GM19238 (cell line): ENCODE data around the gene NRAS.
A peak's percentile ranks its signal among the peaks of the same experiment; 100 is the strongest.
"Not testable (repeated sequence)": the region's sequence is repeated elsewhere in the genome, so short reads cannot be mapped to it uniquely, and the experiment has no call there.

Experiments
- DNase-seq: peaks from one replicate; pipeline ENCODE4 v3.0.0; 2011; ENCODE audit warnings: low spot score; ENCODE audit not compliant: insufficient read length

The NRAS gene

DNA sequence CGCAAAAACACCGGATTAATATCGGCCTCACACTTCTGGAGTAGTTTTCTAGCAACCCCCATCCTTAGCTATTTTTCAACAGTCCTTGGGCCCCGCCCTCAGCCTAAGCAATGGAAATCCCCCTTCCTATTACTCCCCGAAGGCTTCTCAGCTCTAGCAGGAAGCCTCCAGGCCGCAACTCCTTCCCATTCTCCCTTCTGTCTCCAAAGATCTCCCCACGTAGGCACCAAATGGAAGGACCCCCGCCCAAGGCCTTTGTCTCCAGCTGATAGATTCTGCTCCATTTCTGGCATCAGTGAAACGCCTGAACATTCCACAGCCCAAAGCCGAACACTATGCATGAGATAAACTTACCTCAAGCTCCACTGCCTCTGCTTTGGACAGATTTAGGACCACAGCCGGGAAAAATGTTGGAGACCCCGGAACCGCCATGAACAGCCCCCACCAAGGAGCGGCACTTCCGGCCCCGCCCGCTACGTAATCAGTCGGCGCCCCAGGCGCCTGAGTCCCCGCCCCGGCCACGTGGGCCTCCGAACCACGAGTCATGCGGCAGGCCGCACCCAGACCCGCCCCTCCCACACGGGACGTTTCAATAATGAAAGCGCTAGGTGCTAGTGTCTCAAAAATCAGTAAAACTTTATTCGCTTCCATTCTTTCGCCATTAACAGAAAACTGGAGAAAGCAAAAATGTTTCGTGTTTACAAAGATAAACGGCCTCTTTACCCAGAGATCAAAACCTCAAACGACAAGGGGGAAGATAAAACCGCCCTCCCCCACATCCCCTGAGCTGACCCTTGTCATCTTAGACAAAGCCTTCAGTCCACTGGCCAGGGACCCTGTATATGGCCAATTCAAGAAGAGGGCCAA lies at the start of gene NRAS:
NRAS (minus strand) TSS at position 468 of the 867 bp plus-strand sequence. CDS start 611 bp downstream, outside the sequence.
- DNase-seq = peak; percentile 81

DNA sequence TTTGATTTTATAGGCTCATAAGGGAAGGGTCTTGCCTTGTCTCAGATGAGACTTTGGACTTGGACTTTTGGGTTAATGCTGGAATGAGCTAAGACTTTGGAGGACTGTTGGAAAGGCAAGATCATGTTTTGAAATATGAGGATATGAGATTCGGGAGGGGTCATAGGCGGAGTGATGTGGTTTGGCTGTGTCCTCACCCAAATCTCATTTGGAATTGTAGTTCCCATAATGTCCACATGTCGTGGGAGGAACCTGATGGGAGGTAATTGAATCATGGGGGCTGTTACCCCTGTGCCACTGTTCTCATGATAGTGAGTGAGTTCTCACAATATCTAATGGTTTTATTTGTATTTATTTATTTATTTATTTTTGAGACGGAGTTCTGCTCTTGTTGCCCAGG lies 48.1 kb upstream of the NRAS start:
- no peak for DNase-seq

DNA sequence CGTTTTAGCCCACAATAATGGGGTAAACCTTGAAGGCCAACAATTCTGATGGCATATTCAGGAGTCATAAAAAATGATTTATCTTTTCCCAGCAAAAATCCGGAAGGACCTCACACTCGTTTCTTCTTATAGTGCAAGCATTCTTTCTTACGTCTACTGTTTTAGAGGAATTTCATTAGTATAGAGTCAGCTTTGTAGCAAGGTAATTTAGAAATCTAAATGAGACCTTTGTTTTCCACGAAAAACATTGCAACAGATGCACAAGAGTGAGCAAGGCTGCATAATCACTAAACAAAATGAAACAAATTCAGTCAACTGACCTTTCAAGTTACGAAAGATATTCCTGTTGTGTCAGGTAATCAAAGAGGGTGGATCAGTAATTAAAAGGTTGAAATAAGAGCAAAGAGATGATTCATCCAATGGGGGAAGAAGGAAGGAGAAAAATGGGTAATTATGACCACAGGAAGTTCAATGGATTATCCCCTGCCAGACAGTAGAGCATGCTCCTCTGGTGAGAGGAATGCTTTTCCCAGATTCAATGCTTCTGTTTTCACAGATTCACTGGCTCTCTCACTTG lies 41.8 kb upstream of the NRAS start:
- no peak for DNase-seq

DNA sequence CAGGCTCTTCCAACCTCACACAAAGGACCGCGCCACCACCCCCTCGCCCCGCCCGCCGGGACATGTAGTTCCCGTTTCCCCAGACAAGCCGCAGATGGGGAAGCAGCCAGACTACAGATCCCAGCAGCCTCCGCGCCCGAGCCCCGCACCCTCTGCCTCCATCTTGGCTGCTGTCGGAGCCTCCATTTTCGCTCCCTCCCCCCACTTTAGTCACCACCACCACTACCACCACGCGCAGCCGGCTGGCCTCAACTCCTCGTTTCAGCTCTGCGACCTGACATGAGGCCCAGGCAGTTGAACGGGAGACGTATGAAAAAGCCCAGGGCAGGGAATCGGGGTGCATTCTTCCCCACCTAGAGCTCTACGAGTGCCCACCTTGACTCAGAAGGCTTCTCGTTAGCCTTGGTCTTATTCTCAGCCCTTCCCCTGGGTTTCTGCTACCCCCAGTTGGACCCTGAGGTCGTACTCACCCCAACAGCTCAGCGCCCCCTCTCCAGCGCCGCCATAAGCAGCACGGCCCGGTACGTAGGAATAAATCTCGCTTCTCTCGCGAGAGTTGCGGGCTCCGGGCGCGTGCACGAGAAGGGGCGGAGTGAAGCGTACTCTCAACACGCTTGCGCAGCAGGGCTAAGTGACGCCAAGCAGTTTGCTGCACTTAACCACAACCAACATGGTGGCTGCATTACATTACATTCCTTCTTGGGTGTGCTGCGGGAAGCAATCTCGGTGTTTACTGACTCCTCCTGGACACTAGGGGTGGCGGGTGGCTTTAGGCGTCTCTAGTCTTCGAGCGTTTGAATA lies 41.1 kb upstream of the NRAS start, which contains the start of gene CSDE1:
CSDE1 (minus strand) TSS at position 530 of the 801 bp plus-strand sequence. CDS start 18,094 bp downstream, outside the sequence.
- DNase-seq = peak; percentile 79

DNA sequence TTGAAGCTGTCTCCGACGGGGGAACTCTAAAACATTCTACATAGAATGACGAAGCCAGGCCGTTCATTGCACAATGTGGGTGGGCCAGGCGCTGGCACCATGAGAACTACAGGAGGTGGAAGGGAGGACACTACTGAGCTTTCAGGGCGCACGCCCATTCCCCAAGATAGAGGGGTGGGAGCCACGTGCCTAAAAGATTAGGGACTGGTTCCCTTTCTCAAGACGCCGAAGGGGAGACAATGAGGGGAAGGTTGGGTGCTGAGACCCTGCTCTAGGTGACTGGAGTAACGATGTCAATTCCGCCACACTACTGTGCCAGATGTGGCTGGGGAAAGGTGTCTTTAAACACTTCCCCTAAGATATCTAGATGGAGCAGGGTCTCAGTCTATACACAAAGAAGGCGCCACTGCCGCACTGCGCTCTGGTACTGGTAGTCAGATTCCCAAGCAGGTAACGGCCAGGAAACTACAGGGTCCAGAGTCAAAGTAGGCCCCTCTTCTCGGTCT lies 40.4 kb upstream of the NRAS start:
- DNase-seq = no peak

DNA sequence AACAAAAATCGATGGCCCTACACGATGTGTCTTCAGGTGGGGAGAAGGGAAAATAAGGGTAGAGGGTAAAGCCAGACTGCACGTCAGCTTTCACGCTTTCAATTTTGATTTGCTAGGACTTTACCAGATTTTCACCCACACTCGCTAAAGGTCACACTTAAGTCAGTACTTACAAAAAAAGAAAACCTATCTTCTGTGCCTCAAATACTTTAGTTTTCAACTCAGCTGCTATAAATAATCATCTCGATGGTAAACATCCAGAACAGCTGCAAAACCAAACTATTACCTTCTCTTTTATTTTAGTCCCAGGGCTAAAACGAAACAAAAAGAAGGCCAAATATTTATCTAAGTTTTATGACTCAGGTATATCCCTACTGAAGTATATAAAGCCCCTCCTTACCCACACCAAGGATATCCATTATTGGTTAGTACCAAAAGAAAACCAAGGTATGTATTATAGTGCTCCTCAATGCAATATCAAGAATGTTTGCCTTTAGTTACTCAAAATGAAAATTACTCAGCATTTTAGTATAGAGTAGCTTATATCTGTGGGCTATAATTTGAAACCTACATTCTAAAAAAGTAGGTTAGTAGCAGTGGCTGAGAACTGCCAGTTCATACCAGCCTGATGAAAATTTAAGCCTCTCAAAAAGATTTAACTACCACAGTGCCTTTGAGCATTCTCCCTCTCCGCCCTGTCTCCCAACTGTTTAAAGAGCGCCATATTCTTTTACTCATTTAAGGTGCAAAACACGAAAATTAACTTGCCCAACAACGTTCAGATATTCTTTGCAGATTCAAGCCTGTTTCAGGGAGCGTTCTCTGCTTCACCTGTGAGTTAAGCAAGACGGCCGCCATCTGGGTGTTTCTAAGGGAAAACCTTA lies 39.7 kb upstream of the NRAS start:
- DNase-seq = no peak

DNA sequence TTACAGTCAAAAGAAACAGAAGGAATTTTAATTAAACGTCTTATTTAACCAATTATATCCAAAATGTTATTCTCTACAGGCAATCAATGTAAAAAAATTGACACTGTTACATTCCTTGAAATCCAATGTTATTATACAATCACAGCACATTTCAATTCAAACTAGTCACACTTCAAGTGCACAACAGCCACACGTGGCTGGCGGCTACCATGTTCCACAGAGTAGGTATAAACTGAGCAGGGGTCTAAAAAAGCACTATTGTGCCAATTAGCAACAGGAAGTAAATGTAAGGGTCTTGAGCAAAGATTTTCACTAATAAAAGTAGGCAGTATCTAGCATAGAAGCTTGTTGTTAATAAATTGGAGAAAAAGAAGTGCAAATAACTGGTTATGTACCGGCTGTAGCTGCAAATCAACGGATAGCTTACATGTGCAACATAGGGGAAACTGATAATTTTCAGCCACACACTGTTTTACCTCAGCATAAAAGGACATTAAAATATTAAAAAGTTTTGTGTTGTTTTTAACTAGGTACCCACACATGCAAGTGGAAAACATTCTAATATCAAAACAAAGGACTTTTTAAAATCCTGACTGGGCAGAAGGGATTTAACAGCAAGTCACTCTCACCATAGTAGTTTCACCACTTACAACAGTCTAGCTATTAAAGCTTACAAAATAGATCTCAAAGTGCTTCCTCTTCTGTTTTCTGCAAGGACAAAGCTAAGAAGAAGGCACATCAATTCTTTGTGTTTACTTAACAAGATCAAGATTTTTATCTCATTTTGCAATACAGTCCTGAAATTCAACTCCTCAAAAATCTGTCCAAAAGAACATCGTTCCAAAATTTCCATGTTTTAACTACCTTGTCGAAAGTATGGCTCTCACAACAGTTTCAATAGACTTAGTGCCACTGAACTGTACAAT lies 38.7 kb upstream of the NRAS start:
- DNase-seq = no peak

DNA sequence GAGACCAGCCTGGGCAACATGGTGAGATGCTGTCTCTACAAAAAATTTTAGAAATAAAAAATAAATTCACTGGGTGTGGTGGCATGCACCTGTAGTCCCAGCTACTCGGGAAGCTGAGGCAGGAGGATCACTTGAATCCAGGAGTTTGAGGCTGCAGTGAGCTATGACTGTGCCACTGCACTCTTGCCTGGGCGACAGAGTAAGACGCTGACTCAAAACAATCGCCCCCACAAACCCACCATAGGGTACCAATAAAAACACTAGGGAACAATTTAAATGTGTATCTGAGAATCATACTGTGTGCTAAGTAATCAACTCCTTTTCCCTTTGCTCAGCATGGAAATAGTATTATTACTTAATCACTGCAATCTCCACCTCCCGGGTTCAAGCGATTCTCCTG lies 37.1 kb upstream of the NRAS start:
- not testable (repeated sequence) for DNase-seq

DNA sequence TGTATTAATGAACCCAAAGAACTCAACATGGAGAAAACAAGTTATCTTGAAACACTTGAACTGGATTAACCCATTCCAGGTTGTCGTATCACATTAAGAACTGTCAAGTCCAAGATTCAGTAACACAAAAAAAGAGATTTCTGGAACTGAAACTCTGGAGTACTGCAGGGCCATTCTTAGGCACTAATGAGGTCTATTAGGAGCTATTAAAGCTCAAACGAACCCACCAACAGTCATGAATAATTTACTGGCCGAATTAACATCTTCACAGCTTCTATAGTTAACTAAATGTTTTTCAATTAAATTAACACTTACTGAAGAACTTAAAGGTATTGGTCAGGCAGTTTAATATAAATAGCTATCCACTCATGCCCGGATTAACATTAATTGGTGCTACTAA lies 36.6 kb upstream of the NRAS start:
- no peak for DNase-seq

DNA sequence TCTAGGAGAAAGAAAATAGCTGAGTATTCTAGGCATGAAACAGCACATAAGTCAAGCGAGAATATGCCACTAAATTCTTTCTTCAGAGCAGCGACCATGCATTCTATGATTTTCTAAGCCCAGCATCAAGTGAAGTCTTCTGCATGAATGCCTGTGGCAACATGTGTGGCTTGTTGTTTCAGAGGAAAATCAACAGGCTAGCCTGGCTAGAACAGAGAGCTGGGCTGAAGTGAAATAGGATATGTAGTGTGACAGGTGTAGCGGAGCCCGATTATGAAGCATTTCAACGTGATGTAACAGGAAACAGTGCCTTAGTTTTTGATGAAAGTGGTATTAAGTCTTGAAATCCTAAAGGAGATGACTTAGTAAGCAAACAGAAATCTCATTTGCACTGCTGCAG lies 34.2 kb upstream of the NRAS start:
- no peak for DNase-seq

DNA sequence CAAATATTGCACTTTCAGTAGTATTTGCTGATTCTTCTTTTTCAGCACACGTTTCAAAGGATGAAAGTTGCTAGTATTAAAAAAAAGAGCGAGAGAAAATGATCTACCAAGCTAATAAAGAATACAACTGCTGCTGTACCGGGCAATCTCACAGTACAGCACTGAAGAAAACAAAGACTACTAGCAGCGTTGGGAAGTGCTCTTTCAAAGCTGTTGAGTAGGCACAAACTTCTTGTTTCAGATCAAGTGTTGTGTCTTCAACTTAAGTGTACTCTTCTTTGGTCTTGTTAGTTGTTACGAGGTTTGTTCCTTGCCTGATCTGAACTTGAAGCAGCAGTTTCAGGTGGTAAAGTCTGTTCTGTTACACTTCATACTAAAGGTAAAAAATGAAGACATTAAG lies 33.3 kb upstream of the NRAS start:
- no peak for DNase-seq

DNA sequence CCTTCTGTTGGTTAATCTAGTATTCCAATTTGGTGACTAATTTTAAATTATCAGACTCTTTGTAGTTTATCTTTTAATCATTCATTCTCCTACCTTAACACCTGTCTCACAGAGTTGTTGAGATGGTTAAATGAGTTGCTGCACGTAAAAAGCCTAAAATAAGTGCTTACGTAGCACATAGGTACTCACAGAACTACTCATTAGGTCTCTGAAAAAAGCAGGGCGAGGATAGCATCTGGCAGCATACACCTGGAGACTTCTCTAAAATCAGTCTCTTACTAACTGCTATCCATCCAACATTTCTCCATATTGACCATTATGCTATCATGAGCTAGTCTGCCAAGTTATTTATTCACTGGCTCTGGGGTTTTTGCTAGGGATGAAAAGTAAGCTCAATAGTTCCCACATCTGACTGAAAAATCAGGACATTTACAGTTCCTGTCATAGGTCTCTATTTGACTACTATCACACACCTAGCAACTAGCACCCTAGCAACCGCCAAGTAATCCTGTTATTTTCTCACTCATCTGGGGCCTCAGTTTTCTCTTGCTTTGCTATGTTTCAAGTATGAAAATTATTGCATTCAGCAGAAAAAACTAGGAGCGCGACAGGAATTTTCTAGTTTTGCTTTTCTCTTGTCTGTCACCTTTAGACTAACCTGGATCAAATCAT lies 30.0 kb upstream of the NRAS start:
- no peak for DNase-seq

DNA sequence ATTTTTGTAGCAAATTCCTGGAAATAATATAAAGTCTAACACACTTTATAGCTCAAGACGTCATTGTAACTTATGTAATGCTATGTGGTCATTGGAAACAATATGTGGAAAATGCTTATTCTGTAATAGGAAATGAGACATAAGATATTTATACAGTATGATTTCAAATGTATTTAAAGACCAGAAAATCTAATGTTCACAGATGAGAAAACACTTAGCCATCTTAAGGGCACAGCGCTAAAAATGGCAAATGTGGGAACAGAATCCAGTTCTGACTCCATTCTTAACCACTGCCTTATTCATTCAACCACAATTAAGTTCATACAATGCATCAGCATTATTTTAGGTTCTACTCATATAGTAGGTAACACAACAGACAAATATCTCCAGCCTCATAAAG lies 28.7 kb upstream of the NRAS start:
- DNase-seq = no peak

DNA sequence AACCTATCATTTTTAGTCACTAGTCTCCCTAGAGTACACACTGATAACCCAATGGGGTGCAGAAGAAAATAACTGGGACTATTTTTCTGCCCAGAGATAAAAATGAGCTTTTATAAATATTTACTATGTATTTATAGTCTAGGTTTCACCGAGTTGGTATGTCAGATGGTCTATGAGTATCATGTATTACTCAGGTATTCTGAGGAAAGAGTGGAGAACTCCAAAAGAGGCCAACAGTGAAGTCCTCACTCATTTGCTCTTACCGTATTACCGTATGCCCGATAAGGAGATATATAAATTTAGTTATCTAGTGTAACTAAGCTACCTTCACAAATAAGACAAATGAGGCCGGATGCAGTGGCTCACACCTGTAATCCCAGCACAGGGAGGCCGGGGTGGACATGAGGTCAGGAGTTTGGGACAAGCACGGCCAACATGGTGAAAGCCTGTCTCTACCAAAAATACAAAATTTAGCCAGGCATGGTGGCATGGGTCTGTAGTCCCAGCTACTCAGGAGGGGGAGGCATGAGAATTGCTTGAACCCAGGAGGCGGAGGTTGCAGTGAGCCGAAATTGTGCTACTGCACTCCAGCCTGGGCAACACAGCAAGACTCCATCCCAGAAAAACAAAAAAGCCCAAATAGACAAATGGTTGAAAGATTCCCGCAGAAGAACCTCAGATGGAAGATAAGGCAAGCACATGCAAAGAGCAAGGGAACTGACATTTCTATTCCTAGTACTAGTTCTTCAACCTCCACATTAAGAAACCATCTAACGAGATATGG lies 25.6 kb upstream of the NRAS start:
- DNase-seq = no peak

DNA sequence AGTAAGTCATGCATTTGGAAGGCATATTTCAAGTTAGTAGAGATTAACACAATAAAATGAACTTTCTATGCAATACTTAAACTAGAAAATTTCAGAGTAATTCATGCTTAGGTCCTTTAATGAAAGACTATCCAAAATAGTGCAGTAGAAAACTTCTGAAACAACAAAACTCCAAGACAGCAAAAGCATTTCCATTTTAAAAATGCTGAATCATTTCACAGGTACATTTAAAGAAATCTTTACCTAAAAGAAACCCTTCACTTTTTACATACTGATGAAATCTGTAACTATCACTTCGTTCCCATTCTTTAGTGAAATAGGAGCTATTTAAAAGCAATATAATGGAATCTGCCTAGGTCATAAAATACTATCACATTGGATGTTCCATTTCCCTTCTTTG lies 23.8 kb upstream of the NRAS start:
- no peak for DNase-seq

DNA sequence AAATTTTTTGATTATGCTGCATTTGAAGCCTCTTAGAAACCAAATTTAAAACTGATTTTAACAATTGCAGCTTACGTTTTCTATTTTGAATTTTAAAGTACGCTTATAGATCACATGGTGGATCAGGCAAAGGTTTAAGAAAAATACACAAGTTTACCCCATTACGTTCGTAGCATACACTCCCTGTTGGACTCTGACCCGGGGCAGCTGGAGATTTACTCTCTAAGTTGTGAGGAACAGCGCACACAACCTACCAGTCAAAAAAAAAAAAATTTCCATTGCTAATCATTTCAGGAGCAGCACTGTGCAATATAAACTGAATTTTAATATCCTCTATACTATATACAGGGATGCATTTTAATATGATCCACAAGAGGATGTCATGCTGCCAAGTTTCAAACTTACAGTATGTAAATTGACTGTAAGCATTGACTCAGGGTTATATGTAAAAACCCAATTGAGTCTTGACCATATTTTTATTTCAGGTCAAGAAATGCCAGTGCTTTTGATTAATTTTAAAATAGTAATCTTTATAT lies 20.8 kb upstream of the NRAS start:
- DNase-seq = no peak

DNA sequence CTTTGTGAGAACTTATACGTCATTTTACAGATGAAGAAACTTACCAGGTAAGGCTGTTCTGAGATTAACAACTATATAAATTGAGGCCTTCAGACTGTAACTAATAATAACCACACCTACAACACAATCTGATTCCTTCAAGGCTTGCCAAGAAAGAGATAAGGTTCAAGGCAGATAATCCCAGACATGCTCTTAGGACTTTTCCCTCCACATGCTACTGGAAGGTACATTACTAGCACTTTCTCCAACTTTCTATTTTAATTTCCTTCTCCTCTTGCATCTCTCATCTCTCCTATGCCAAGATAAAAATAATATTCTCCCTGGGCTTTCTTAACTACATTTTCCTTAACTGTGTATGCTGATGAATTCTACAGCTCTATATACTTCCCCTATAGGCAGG lies 18.9 kb upstream of the NRAS start:
- DNase-seq = no peak

DNA sequence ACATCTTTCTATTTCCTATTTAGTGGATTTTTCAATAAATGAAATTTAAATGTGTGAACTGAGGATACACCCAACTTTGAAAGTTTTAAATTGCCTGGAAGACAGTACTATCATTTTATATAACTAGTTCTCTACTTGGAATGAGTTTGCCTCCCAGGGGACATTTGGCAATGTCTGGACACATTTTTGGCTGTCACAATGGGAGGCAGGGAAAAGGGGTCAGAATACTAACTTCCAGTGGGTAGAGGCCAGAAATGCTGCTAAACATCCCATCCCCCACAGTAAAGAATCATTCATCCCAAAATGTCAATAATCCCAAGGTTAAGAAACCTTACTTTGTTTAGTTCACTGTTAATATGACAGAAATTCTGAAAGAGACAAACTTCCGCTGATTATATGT lies 13.2 kb upstream of the NRAS start:
- DNase-seq = no peak
